Stimulated activated naive B cell treated with anti-CD40 and anti-IgM and Interleukin-4, amounts not matched to agents 10 μg/mL and 1 μg/mL and 100 μg/mL, for 72 hours (primary cell): ENCODE data around the gene CISD2.
"Not testable (repeated sequence)": the region's sequence is repeated elsewhere in the genome, so short reads cannot be mapped to it uniquely, and the experiment has no call there.

ENCODE experiments used
- ATAC-seq, 2 donors: fragments of 150-1000 bp; cut with Tn5 transposase; replicated peaks; 2 replicates each; pipeline ENCODE4 v1.10.0; 2021; ENCODE audit warnings: moderate library complexity in 1 of 2
- DNase-seq: peaks from one replicate; pipeline ENCODE4 v3.0.0; 2021
- H3K27ac Mint-ChIP-seq: one replicate; pipeline ENCODE4 v1.8.0; 2022; ENCODE audit warnings: mild to moderate bottlenecking, mixed read lengths
- H3K27me3 Mint-ChIP-seq, 2 donors: one replicate each; pipeline ENCODE4 v1.8.0; 2022; ENCODE audit warnings: mixed read lengths in 2 of 2
- H3K36me3 Mint-ChIP-seq, 2 donors: one replicate each; pipeline ENCODE4 v1.8.0; 2022; ENCODE audit warnings: mixed read lengths in 2 of 2, mild to moderate bottlenecking in 1 of 2
- H3K4me1 Mint-ChIP-seq, 2 donors: one replicate each; pipeline ENCODE4 v1.8.0; 2022; ENCODE audit warnings: mixed read lengths in 2 of 2, mild to moderate bottlenecking in 1 of 2
- H3K4me3 Mint-ChIP-seq, 2 donors: one replicate each; pipeline ENCODE4 v1.8.0; 2022; ENCODE audit warnings: mild to moderate bottlenecking in 2 of 2, mixed read lengths in 2 of 2, moderate library complexity in 1 of 2
- H3K9me3 Mint-ChIP-seq, 2 donors: one replicate each; pipeline ENCODE4 v1.8.0; 2022; ENCODE audit warnings: mixed read lengths in 2 of 2, mild to moderate bottlenecking in 1 of 2

The CISD2 gene, protein sequence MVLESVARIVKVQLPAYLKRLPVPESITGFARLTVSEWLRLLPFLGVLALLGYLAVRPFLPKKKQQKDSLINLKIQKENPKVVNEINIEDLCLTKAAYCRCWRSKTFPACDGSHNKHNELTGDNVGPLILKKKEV

DNA sequence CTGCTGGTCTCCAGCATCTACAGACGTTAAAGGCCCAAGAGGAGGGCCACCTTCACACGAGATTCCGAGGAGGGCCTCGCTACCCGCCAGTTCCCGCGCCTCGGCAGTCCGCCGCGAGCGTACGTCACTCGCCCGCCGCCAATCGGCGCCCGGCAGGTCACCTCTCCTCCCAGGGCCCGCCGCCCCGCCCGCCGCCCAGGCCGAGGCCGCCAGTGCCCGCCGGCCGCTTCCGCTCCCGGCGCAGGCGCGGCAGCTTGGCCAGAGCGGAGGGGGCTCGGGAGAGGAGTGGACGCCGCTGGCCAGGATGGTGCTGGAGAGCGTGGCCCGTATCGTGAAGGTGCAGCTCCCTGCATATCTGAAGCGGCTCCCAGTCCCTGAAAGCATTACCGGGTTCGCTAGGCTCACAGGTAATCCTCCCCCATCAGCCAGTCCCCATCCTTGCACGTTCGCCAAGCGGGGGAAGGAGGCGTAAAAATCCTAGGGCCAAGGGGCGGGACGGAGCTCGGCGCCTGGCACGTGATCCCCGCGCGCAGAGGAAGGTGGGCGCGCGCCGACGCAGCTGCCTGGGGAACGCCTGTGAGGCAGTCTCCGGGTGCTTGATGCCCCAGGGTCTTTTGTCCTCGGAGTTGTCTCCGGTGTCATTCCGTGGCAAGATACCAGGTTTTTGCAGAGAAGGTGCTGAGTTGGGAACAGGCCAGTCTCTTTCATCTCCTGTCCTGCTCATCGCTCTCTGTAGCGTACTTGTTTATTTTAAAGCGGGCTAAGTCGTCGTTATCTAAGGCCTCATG, at the start of gene CISD2:
CISD2 (plus strand) TSS at position 212 of the 788 bp plus-strand sequence; CDS start at position 305, 93 bp downstream.
- peaks cover 20 to 22% of the 10 kb centered on the region in 2 donors for H3K36me3 Mint-ChIP-seq
- DNase-seq (peak; percentile 91), ATAC-seq (peak; percentile 89 to 91)
- H3K9me3 Mint-ChIP-seq: peaks cover 0 to 3% of the 10 kb centered on the region in 2 donors
- peak within 1 kb of the TSS; percentile 96 to 97 for H3K4me3 Mint-ChIP-seq
- no peaks in the 10 kb centered on the region for H3K27me3 Mint-ChIP-seq
- H3K4me1 Mint-ChIP-seq: peaks cover 13 to 45% of the 10 kb centered on the region in 2 donors
- peak within 1 kb of the TSS; percentile 99 for H3K27ac Mint-ChIP-seq

DNA sequence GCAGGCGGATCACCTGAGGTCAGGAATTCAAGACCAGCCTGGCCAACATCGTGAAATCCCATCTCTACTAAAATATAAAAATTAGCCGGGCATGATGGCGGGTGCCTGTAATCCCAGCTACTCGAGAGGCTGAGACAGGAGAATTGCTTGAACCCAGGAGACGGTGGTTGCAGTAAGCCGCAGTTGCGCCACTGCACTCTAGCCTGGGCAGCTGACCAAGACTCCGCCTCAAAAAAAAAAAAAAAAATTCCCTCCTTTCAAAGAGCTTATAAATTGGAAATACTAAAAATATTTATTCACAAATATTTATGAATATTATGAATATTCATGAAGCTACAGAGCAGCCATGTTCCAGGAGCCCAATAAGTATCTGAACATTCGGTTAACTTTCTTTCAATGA, 49.7 kb upstream of the CISD2 start:
- DNase-seq, H3K4me3 Mint-ChIP-seq, H3K27me3 Mint-ChIP-seq, H3K9me3 Mint-ChIP-seq, ATAC-seq: not testable (repeated sequence)
- Mint-ChIP-seq H3K36me3 (peaks cover 28 to 49% of the 10 kb centered on the region in 2 donors), H3K27ac (peak overlapping the region; percentile 37), H3K4me1 (peaks cover 43 to 86% of the 10 kb centered on the region in 2 donors)

DNA sequence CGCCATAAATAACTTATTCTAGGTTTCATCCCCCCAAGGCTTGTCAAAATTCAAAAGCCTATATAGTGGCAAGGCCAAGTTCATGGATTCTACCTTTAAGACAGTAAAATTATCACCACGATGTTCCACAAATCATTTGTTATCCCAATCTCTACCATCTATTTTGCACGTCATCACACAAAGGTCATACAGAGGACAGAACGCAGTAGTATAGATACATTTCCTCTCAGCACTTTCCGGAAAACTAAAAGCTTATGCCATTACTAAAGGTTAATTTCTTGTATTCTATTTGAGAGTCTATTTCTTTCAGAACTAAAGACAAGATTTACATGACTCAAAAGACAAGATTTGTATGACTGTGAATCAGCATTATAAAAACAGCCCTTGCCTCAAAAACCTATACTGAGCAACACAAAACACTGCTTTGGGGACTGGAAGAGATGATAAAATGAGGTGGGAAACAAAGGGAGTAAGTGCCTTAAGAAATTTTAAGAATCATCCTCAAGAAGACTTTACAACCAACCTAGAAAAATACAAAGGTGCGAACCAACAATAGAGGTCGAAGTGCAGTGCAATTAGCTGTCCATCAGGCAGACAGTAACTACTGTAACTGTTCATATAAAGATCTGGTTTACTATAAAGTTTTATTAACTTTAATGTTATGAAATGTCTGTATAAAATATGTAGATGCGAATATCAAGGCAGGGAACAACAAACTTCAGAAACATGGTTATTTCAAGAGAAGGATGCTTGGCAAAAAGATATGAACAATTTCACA, 49.0 kb upstream of the CISD2 start:
- H3K27me3 Mint-ChIP-seq: no peaks in the 10 kb centered on the region
- no peaks in the 10 kb centered on the region for H3K9me3 Mint-ChIP-seq
- DNase-seq (no peak), ATAC-seq (no peak)
- peaks cover 41 to 82% of the 10 kb centered on the region in 2 donors for H3K4me1 Mint-ChIP-seq
- H3K27ac Mint-ChIP-seq: peak overlapping the region; percentile 44
- peak overlapping the region; percentile 23 to 61 for H3K4me3 Mint-ChIP-seq
- H3K36me3 Mint-ChIP-seq: peaks cover 25 to 48% of the 10 kb centered on the region in 2 donors

DNA sequence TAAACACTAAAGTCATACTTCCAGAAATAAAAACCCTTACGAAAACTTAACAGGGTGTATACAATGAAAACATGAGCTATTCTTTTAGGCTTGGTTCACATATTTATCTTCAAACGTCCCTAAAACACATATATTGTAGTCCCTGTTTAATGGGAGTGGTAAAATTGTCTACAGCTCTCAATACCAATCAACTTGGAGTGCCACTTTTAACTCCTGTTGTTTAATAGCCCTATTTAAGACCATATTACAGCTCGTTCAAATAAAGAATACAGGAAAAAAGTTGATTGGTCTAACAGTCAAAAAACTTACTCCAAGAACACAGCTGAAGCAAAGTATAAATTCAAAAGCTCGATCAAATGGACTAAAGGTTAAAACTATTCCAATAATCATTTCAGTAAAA, 45.3 kb upstream of the CISD2 start:
- Mint-ChIP-seq H3K4me3 (peak overlapping the region; percentile 32 to 41), H3K27ac (no peak overlapping the region), H3K4me1 (peaks cover 28 to 57% of the 10 kb centered on the region in 2 donors), H3K36me3 (peaks cover 21 to 33% of the 10 kb centered on the region in 2 donors), H3K9me3 (no peaks in the 10 kb centered on the region), H3K27me3 (no peaks in the 10 kb centered on the region)
- ATAC-seq (no peak), DNase-seq (no peak)

DNA sequence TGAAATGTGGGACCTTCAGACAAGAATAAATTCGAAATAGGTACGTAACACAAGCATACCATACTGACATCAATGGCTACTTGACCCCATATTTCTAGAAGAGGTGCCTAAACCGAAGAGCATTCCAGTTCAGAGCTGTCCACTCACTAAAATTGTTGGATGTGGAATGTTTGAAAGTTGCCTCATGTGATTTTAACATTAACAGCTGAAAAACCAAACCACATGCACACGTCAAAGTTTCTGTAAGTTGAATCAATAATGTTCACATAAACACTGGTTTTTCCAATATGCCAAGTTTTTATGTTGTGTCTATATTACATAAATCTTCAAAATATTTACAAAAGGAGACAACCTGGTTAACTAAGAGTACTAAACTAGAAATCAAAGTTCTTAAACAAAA, 44.9 kb upstream of the CISD2 start:
- no peak for ATAC-seq
- Mint-ChIP-seq H3K4me3 (peak overlapping the region; percentile 32 to 41), H3K27me3 (no peaks in the 10 kb centered on the region), H3K4me1 (peaks cover 25 to 55% of the 10 kb centered on the region in 2 donors), H3K9me3 (no peaks in the 10 kb centered on the region), H3K36me3 (peaks cover 21 to 29% of the 10 kb centered on the region in 2 donors), H3K27ac (no peak overlapping the region)
- no peak for DNase-seq

DNA sequence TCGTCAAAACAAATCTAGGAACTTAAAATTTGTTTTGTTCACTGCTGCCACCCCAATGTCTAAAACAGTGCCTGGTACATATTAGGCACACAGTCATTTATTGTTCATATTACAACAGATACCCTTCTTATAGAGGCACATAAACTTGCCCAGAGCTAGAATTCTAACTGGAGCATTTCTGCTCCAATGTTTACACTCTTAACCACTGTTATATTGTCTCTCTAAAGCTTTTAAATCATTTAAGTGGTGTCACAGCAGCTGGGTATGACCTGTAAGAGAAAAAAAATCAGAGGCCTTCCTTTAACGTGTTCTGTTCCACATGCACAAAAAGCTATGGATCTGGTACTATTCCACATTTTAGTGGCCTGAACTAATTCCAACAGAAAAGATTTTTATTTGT, 44.4 kb upstream of the CISD2 start:
- Mint-ChIP-seq H3K9me3 (no peaks in the 10 kb centered on the region), H3K4me1 (peaks cover 29 to 58% of the 10 kb centered on the region in 2 donors), H3K4me3 (peak overlapping the region in 1 of 2 donors; percentile 70), H3K27ac (peak overlapping the region; percentile 31), H3K36me3 (peaks cover 21 to 28% of the 10 kb centered on the region in 2 donors), H3K27me3 (no peaks in the 10 kb centered on the region)
- DNase-seq: no peak
- no peak for ATAC-seq

DNA sequence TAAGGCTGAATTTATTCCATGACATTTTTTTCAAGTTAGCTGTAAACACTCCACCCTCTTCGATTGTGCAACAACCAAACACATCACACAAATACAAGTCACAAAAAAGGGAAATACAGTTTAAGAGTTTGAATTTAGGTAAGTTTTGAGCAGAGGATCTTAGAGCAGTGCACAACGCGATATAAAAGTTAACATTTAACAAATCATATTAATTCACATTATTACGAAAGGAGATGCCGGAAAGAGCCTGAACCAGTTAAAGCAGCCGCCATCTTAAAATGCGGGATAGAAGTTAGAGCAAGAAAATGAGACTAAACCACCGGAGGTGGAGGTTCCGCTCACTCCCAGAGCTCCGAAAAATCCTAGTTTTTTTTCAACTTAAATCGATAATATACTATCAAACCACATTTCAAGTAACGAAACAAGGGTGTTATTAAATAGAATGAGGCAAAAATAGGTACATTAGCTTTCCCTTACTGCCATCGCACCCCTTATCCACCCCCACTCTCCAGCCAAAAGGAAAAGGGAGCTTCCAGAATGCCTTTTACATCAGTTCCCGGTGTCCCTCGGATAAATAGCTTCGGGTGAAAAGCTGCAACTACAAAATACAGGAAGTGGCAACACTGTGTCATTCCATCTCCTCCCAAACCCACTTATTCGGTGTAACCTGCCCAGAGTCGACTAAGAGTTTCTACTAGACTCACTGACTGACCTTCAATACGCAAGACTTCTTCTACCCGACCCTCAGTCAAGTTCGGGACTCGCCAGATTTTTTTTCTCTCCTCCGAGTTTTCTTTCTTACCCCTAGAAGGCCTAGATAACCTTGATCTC, 43.3 kb upstream of the CISD2 start:
- DNase-seq (peak; percentile 32), ATAC-seq (no peak)
- no peaks in the 10 kb centered on the region for H3K27me3 Mint-ChIP-seq
- H3K4me1 Mint-ChIP-seq: peaks cover 22 to 49% of the 10 kb centered on the region in 2 donors
- no peak overlapping the region for H3K4me3 Mint-ChIP-seq
- no peak overlapping the region for H3K27ac Mint-ChIP-seq
- peaks cover 15 to 20% of the 10 kb centered on the region in 2 donors for H3K36me3 Mint-ChIP-seq
- H3K9me3 Mint-ChIP-seq: no peaks in the 10 kb centered on the region

DNA sequence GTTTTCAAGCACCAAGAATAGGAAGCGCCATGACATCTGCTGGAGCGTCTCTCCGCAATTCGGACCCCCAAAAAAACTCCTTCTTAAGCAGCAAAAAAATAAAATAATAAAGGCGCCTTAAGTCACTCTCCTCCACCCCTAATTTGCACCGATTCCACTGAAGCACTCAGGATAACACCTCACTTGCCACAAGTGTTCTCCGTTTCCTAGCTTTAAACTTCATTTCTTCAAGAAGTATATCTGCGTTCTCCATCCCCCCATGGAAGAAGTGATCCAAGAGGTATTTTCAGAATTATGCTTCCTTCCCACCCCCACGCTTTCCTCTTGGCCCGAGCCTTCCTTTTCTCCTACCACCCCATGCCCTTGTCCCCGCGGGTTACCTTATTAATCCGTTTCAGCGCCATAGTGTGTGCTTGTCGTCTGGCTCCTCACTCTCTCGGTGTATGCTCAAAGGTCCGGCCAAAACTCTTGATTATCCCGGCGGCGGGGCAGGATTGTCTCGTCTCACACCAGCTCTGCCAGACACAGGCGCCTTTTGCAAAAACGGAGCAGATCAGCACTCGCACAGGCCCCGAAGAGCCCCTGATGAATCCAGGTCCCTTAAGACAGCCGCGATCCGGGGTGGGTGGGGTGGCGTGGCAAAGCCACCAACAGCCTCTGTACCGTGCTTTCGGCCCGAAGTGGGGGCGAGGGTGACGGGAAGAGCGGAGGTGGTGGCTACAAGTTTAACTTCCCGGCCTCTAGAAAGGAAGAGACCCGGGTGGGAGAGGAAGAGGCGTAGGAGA, 42.5 kb upstream of the CISD2 start:
- no peak overlapping the region for H3K4me3 Mint-ChIP-seq
- peak; percentile 1 to 2 for ATAC-seq
- no peak for DNase-seq
- H3K4me1 Mint-ChIP-seq: peaks cover 18 to 41% of the 10 kb centered on the region in 2 donors
- H3K36me3 Mint-ChIP-seq: peaks cover 9 to 16% of the 10 kb centered on the region in 2 donors
- H3K27me3 Mint-ChIP-seq: no peaks in the 10 kb centered on the region
- H3K27ac Mint-ChIP-seq: no peak overlapping the region
- H3K9me3 Mint-ChIP-seq: no peaks in the 10 kb centered on the region

DNA sequence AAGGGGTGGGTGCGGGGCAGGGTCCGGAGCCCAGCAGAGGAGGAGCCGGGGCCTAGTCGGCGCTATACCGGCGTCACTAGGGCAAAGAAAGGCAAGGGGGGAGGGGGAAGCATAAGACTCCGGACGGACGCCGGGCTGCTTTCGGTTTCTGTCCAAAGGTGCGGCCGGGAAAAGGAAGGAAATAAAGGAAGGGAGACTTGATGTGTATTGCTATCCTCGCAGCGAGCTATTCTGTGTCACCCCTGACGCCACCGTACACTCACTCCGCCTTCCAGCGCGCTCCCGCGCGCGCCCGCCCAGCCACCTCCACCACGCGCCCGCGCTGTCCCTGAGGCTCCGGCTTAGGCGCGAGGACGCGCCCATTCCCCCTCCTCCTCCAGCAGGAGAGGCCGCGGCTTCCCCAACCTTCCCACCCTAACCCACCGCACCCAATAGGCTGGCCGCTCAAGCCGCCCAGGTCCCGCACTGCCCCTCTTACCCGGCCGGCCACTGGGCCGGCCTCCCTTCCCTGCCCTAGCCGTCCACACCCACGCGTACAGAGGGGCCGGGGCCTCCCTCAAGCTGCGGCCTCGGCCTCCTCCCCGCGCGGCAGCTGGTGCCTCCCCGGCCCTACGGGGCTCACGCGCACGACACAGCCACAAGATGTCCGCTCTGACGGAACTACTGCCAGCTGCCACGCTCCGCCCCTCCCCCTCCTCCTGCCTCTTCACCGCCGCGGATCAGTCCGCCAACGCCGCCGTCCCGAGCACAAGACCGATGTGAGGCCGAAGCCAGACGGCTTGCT, 41.7 kb upstream of the CISD2 start, which contains the start of gene UBE2D3:
UBE2D3 (minus strand) TSS at position 662 of the 784 bp plus-strand sequence. CDS start 1,043 bp downstream, outside the sequence.
- ATAC-seq: peak; percentile 57 to 62
- peak; percentile 95 for DNase-seq
- Mint-ChIP-seq H3K27ac (no peak within 1 kb of the TSS), H3K4me3 (no peak within 1 kb of the TSS), H3K4me1 (peaks cover 20 to 38% of the 10 kb centered on the region in 2 donors), H3K27me3 (no peaks in the 10 kb centered on the region), H3K36me3 (peaks cover 8 to 19% of the 10 kb centered on the region in 2 donors), H3K9me3 (no peaks in the 10 kb centered on the region)

DNA sequence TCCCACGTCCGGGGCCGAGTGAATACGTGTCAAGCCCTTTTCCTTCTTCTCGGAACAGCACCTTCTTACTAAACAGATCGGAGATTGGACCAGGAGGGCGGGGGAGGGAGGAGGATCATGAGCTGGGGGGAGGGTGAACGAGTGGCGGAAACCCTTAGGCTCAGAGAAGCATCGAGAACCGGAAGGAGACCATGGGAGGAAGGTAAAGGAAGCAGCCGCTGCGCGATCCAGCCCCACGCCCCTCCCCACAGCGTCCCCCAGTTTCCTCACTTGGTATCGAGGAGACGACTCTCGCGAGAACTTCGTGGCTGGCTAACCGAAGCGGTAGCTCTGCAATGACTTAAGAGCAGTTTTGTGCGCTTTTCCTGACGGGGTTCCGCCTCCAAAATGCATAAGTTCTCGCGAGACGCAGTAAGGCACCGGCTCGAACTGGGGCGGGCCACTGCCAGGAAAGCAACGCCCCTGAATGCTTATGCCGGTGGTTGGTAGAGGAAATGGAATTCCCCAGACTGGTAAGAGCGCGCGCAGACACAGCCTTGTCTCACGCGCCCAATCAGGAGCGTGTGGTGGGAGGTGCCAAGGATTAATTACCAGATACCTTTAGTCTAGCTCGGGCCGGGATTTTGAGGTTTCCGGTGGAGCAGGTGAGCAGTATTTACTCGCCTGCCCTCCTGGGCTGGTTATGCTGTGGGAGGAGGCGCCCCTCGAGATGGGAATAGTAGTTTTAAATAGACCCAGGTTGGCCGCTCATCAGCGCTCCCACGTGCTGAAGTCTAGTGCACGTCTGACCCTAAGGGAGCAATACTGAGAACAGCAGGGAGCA, 40.9 kb upstream of the CISD2 start:
- Mint-ChIP-seq H3K9me3 (no peaks in the 10 kb centered on the region), H3K27me3 (no peaks in the 10 kb centered on the region), H3K4me1 (peaks cover 17 to 31% of the 10 kb centered on the region in 2 donors), H3K27ac (no peak overlapping the region), H3K4me3 (no peak overlapping the region), H3K36me3 (peaks cover 4 to 12% of the 10 kb centered on the region in 2 donors)
- peak; percentile 77 for ATAC-seq
- DNase-seq: peak; percentile 100

DNA sequence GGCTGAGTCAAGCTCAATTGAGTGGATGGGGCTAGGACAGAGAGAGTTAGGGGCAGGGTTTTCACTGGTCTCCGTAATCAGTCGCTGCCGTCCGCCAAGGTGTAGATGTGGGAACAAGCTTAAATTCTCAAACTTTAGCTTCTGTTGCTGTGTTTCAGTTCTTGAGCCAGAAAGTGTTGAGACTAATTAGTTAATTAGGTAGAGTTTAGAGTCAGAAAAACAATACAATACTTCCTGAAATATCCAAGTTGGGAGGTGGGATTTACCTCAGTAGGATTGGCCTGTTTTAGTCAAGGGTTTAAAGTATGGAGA, 40.3 kb upstream of the CISD2 start:
- no peak overlapping the region for H3K4me3 Mint-ChIP-seq
- DNase-seq (no peak), ATAC-seq (no peak)
- H3K9me3 Mint-ChIP-seq: no peaks in the 10 kb centered on the region
- peaks cover 16 to 26% of the 10 kb centered on the region in 2 donors for H3K4me1 Mint-ChIP-seq
- H3K36me3 Mint-ChIP-seq: peaks cover 4 to 9% of the 10 kb centered on the region in 2 donors
- no peak overlapping the region for H3K27ac Mint-ChIP-seq
- H3K27me3 Mint-ChIP-seq: no peaks in the 10 kb centered on the region

DNA sequence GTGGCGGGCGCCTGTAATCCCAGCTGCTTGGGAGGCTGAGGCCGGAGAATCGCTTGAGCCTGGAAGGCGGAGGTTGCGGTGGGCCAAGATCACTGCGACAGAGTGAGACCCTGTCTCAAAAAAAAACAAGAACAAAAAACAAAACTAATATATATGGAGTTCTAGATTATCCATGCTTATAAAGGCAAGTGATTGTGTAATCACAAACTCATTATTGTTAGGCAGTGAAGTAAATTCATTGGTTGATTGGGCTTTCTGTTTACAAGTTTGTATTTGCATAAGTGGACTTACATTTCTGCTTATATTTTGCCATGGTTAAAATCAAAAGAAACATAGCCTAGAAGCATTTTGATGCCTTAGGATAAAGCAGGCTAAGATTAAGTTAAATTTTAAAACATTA, 39.0 kb upstream of the CISD2 start:
- Mint-ChIP-seq H3K4me1 (peaks cover 13 to 21% of the 10 kb centered on the region in 2 donors), H3K27me3 (no peaks in the 10 kb centered on the region), H3K27ac (no peak overlapping the region), H3K9me3 (no peaks in the 10 kb centered on the region), H3K36me3 (peaks cover 3 to 6% of the 10 kb centered on the region in 2 donors), H3K4me3 (no peak overlapping the region)
- DNase-seq: no peak
- ATAC-seq: no peak
